NCI-H1694 (cell line): Measurements from ENCODE around the gene HNRNPUL1.
"Not testable (repeated sequence)": the region's sequence is repeated elsewhere in the genome, so short reads cannot be mapped to it uniquely, and the experiment has no call there.

Source experiments
- DNase-seq: peaks from one replicate; lab custom pipeline; 2025; lab: John Stamatoyannopoulos, UW

HNRNPUL1 gene

DNA sequence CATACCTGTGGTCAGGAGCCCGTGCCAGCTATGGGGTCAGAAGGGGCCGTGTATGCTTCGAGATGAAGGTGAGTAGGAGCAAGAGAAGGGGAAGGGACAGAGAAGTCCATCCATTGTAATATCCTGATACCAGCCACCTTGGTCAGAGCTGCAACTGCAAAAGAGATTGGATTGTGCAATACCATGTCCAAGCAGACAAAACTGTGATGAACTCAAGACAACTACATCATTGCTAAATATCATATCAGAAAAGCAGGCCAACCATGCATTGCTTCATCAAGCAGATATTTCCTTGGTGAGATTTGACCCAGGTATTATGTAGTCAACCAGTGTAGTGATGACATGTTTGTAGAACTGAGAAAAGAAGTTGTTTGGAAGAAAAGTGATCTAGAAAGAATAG is 12.1 kb downstream of the HNRNPUL1 start:
- no peak for DNase-seq

DNA sequence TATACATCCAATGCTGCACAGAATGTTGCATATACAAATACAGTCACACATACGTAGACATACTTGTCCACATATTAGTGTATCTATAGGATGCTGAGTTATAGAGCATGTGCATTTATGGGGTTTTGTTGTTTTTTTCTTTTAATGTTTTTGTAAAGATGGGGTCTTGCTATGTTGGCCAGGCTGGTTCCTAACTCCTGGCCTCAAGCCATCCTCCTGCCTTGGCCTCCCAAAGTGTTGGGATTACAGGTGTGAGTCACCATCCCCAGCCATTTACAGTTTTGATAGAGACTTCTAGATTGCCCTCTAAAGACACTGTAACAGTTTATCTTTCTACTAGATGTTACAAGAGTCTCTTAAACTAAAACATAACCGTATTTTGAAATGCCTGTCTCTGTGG is 14.3 kb downstream of the HNRNPUL1 start:
- DNase-seq, result no peak

DNA sequence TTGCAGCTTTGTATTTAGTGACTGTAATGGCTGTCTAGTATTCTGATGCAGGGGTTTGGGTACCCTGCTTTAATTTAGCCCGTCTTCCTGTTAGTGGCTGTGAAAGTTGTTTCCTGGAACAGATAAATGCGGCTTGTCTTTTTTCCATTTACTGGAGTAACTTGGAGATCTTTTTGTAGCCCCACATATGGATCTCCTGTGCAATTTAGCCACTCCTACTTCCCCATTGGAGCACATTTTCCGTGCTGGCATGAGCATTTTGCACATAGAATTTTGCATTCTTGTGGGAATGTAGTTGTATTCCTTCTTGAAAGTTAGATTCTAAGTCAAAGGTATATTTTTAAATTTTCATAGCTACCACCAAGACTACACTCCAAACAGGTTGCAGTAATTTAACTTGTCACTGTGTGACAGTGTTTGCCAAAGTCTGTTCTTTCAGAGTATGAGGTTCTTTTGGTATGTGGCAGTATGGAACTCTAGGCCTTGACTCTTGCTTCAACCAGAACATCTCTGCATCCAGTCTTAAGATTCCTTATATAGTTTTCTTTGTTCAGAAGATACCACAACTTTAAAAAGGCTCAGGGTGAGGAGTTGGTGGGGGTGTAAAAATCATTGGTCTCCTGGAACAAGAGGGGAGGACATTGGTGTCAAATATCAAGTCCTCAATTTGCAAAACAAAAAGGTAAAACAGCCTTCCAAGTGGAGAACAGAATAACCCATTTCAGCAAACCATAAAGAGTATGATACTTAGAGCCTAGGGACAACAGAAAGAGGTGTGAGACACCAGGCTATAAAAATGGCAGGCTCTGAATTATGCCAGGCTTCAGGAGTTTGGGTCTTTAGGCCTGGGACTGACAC is 24.7 kb downstream of the HNRNPUL1 start:
- no peak for DNase-seq

DNA sequence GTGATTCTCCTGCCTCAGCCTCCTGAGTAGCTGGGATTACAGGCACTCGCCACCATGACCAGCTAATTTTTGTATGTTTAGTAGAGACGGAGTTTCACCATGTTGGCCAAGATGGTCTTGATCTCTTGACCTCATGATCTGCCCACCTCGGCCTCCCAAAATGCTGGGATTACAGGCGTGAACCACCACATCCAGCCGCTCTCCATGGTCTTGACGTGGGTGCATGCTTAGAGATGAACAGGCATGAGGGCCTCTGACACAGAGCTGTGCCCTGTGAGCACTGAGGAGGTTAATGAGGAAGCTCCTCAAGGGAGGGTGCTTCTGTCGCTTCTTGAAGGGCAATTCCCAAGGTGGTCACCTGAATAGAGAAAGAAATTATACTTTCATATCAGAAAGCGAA is 25.6 kb downstream of the HNRNPUL1 start:
- DNase-seq, result not testable (repeated sequence)

DNA sequence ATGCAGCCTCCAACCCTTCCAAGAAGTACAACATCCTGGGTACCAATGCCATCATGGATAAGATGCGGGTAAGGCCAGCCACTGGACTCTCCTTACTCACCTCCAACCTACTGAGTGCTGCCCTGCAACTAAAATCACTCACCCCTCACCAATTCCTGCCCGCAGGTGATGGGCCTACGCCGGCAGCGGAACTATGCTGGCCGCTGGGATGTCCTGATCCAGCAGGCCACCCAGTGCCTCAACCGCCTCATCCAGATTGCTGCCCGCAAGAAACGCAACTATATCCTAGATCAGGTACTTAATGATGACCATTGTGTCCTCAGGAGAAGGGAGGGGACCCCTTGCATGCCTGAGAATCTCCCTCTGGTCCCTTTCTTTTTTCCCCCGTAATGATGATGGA is 30.2 kb downstream of the HNRNPUL1 start:
- no peak for DNase-seq

DNA sequence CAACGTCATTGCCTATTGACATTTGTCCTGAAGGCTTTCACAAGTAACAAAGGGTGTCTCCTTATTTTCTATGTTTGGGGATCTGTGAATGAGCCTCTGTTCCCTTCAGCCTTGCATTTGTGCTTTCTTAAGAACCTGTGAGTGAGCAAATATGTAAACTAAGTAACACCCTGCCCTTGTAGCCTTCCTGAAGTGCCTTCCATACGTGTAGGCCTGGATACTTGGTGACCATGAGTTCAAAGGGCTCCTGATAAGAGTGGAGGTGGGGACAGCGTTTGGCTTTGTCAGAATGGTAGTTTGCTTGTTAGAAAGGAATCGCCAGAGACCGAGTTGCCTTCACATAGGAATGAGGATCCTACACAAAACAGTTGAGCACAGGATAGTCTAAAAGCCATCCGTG is 31.3 kb downstream of the HNRNPUL1 start:
- DNase-seq, result no peak

DNA sequence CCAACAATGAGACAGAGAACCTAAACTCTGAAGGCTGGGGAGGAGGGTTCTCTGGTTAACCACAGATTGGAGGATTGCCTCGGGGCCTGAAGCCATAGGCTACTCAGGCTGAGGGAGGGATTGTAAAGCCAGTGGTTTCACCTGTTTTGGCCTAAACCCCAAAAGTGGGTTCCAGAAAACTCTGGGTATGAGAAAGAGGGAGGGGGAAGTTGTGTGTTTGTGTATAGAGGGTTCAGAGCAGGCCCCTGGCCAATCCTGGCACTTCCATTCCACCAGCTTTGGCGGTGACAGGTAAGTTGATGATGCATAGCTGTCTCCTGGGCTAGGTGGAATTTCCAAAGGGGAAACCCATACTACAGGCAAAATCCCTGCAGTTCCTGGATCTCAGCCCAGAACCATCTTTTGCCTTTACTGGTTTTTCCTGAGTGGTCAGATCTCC is 32.3 kb downstream of the HNRNPUL1 start:
- no peak for DNase-seq

DNA sequence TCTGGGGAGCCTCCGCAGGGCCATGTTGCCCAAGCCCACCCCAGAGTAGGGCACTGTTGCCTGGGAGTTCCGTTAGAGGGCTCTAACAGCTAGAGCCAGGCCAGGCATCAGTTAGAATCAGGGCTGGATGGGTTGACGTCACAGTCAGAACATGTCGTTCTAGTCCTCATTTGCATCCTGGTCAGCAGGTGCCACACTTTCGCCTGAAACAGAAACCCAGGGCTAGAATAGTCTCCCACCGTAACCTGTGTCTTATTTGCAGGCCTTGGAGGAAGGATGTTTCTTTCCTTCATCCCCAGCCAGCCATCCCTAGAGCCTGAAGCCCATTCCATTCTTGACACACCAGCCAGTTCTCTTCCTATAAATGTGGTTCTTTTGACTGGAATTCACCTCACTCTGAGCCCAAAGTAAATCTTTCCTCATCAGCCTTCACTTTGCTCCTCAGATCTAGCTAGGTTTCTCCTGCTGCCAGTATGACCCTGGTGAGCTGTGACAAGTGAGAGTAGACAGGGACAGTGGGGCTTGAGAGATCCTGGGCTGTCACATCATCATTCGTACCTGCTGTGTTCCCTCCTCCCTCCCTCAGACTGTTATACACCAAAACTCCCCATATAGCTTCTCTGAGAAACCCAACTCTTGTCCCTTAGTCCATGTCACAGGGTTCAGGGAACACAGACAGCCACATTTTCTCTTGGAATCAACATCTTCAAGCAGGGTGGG is 33.6 kb downstream of the HNRNPUL1 start:
- DNase-seq, result no peak

DNA sequence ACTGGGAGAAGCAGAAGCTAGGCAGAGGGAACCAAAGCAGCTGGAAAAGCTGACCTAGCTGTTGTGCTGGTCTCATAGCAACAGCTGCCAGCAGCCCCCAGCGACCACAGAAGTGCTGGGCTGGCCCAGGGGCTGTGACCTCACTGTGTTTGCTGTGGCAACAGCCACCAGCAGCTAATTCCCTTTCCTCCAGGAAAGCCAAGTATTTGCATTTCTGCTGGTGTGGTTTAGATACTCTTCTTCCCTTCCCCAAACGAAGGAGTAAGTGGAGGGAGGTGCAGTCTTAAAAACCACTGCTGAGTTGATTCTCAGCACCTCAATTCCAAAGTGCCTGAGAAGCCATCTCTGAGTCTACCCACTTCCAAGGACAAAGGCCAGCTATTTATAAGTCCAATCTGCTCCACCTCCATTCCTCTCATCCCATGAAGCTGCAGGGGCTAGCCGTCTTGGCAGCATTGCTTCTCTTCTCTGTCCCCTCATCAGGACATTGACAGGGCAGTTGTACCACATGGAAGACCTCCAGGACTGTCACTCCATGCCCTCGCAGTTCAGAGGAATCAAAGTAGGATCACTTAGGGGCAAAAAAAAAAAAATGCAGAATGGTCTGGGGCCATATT is 34.3 kb downstream of the HNRNPUL1 start:
- no peak for DNase-seq

DNA sequence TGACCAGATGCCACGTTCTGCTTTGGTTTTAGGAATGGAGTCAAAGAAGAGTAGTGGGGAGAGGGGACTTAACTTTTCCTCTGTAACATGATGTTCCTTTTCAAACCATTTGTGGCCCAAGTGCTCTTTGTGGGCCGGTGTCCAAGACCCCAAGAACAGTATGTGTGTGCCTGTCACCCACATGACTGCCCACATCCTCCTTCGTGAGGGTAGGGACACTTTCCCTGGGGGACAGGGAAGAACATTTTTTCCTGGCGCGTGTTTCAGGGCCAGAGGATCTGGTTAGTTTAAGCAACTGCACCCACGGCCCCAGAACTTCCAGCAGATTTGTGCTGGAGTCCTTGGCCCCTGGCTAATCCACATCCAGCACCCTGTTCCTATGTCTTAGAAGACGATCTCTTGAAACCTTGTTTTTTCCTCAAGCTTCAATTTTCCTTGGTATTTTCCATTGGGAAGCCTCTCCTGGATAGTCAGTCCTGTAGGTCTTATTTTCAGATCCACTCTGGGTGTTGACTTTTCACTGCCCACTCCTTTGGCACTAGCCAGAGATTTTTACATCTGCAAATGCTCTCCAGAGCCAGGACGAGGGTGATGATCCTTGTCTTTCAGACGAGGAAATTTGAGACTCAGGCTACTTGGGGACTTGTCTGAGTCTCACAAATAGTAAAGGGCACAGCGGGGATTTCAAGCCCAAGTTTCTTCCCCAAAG is 35.0 kb downstream of the HNRNPUL1 start:
- no peak for DNase-seq

DNA sequence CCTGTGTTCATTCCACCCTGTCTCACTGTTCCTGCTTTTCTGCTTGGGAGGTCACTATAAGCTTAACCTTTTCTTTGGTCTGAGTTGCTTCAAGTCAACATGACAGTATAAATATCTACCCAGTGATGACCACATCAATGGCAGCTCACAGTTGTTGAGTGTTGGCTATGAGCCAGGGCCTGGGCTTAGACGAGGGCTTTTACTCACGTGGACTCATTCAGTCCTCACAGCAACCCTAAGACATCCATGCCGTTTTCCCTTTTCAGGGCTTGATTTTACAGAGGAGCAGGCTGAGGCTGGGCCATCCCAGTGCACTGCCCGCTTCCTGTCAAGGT is 35.5 kb downstream of the HNRNPUL1 start:
- DNase-seq, result no peak

DNA sequence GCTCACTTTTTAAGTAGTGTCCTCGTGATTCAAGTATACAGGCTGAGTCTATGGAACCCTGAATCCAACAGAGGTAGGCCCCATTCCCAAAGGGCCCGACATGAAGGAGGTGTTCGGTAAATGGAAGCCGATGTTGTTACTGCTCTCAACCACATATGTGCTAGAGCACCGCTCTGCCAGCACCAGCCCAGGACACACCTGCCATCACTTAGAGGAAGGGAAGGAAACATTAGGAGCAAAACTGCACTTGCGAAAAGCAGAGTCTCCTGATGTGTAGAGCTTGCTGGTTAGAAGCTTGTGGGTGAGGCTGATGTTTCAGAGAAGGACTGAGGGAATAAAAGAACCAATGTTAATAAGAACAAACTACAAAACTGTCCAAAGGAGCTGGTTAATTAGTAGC is 36.4 kb downstream of the HNRNPUL1 start:
- no peak for DNase-seq

DNA sequence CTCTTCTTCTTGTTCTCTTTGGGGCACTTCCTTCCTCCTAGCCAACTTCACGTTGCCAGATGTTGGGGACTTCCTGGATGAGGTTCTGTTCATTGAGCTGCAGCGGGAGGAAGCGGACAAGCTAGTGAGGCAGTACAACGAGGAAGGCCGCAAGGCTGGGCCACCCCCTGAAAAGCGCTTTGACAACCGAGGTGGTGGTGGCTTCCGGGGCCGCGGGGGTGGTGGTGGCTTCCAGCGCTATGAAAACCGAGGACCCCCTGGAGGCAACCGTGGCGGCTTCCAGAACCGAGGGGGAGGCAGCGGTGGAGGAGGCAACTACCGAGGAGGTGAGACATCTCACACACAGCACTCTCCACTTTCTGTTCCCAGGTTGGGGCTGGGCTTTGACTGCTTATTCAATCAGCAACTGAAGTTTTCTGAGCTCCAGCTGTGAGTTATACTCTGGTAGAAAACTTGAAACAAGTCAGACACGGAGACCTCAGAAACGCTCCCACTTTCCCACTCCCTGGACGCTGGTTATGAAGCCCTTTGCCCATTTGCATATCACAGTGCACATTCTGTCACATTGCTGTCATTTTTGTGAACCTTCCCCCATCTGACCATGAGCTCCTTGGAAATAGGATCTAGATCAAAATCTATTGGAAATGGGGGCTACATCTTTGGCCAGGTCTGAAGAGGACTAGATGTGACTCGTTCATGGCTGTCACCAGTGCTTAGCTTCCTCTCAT is 38.6 kb downstream of the HNRNPUL1 start:
- no peak for DNase-seq

DNA sequence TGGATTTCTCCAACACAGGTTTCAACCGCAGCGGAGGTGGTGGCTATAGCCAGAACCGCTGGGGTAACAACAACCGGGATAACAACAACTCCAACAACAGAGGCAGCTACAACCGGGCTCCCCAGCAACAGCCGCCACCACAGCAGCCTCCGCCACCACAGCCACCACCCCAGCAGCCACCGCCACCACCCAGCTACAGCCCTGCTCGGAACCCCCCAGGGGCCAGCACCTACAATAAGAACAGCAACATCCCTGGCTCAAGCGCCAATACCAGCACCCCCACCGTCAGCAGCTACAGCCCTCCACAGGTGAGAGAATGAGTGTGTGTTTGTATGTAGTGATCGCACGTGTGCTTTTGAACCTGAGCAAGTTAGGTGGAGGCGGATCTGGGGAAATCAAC is 39.8 kb downstream of the HNRNPUL1 start:
- DNase-seq, result no peak

DNA sequence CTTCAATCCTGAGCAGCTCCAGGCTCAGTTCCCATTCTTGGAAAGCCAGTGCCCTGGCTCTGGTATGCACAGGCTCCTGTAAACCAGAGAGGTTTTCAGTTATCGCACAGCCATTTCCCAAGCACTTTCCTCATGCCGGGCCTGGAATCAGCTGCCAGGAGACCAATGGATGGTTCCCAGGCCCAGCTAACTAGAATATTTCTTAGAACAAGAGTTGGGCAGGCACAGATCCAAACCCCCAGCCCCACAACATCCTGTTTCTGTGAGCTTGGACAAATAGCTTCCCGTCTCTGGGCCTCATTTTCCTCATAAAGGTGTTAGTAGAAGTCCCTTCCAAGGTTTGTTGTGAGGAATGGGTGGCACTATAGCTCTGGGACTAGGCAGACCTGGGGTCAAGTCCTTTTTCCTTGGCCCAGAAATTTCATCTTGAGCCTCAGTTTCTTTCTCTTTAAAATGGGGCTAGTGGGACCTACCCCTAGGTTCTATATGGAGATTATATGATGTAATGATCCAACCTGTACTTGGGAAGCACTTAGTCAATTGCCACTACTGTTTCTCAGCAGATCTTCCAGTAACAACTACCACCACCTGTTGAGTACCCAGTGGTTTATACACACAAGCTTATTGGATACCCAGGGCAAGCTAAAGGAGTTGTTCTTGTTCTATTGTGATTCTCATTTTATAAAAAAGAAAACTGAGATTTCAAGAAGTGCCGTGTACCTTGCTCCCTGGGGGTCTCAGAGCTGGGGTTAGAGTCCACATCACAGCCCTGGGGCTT is 40.7 kb downstream of the HNRNPUL1 start:
- no peak for DNase-seq

DNA sequence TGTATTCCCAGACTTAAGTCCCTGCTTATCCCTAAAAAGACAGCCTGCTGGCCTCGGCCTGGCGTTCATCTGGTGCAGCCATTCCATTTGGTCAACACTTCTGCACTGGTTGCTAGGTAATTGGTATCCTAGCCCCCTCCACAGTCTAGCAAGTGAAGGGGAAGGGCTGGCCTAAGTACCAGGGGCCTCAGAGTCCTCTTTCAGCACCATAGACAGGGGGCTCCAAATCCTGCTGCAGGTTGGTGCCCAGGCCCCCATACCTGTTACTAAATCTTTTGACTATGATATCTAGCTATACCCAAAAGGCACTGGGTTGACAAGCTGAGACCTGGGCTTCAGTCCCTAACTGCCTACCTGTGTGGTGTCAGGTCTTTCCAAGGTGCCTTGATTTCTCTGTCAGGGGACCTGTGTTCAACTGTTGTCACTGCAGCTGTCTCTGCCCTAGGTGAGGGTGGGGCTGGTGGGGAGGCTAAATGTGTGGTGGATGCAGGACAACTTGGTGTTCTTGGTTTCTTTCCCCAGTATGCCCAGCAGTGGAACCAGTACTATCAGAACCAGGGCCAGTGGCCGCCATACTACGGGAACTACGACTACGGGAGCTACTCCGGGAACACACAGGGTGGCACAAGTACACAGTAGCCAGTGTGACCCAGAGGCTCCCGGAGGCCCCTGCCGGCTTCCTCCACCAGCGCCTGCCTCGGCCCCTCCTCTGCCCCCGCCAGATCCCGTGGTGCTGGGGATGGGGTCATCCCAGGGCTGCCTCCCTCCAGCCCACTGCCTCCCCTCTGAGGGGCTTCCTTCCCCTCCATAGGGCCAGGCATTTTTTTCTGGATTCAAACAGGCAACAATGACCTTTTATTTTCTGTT is 42.0 kb downstream of the HNRNPUL1 start:
- no peak for DNase-seq

DNA sequence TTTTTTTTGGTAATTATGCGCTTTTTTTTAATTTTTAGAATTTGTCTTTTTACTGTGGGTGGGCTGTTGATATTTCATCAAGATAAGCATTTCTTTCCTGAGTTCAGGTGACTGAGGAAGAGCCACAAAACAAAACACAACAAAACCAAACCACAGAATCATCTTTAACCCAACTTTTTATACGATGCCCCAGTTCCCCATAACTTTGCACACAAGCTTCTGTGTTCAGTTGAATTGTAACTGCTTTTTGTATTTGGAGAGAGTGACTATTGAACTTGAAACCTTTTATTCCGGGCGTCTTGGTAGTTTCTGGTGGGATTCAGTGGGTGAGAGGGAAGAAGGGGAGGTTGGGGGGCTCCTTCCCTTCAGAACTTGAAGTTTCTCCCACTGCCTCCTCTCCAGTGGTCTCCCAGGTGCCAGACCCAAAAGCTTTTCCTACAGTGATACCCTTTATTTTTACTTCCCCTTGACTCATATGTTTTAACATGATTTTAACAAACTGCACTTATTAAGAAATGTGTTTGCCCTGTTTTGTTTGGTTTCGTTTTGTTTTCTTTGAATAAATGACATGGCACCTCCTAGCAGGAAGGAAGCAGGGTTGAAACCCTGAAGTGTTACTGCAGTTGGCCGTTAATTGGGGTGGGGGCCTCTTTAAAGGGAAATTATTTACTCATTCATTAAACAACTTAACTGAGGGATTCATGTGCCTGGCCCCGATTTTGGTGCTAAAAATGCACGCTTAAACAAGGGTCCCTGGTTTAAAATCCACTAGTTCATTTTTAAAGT is 43.1 kb downstream of the HNRNPUL1 start:
- DNase-seq, result no peak

DNA sequence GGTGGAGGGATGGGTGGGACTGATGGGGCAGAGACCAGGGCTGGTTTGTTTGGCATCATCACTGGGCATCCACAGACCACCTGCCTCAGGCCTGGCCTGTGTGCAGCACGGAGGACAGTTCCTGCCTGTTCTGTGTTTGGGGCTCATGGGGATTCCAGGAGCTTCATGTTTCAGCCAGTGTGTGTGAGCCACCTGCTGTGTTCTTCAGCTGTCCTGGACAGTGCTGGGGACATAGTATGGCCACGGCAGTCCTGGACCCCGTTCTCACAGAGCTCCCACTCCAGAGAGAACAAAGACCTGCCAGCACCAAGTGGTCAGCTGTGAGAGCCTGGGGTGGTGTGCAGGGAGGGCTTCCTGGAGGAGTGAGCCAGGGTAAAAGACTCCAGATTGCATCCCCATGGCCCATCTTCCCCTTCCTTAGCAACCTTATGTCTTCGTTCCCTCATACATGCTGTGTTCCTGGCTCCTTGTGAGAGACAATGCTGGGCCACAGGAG is 43.8 kb downstream of the HNRNPUL1 start:
- DNase-seq, result no peak
